GM20431 (cell line): ENCODE results near the gene VSIR.

Experiments used
- in situ Hi-C: fragments of 300-500 bp; cut with MseI, MboI; formaldehyde crosslinking; loops from one replicate; pipeline ENCODE4 v1.15.0; 2020; ENCODE audit warnings: low sequenced_read_pairs; ENCODE audit not compliant: unreplicated experiment

The VSIR gene

DNA sequence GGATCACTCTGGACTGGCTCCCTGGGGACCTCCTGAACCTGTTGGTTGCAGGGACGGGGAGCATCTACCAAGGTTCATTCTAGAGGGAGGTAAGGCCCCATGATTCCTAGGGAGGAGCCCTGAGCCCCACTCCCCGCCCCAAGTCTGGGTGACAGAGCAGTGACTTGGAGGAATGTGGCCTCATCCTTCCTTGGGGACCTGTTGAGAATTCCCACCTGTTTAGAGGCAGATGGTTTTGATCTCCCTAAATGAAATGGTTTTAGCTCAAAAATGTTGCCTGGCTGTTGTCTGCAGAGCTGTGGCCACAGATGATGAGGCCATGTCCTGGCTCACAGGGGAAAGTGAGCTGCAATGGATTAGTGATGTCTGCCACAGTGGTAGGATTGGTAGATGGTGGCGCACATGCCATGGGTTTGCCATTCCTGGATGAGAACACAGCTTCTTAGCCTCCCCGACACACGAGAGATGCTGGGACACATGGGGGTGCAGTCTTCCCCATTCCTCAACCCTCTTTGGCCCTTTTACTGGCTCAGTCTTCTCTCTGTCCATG is 66.0 kb downstream of the VSIR start:
- in situ Hi-C loops = loop anchor here (10.0 to 25.0 kb wide), 2 partner anchors 323 to 395 kb away; partner anchors contain the start of gene SLC29A3

DNA sequence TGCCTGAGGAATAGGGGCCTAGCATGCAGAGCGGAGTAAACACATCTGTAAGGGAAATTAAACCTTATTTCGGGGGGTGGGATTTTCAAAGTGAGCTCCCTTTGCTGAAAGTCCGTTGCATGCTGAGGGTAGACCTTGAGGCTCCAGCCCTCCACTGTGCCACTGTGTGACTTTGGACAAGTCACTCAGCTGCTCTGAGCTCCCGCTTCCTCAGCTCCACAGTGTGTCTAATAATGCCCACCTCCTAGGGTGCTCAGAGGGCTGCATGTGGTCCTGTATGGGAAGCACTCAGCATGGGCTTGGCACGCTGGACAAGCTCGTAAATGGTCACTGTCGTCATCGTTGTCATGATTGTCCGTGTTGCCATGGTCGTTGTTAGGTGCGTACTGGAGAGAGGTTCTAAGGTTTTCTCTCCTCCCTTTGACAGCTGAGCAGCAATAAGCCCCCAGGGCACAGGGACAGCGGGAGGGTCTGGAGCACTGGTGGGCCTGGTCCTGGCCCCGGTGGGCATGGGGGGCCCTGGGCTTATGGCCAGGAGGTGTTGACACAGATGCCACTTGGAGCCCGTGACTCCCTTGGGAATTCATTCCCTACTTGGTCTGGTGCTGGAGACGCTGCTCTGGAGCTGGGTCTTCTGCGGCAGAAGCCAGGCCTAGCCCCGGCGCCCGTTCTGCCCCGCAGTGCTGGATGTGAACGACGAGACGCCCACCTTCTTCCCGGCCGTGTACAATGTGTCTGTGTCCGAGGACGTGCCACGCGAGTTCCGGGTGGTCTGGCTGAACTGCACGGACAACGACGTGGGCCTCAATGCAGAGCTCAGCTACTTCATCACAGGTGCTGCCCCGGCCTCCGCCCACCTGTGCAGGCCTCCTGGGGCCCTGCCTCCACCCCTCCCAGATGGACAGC is 66.9 kb downstream of the VSIR start:
- in situ Hi-C loops = loop anchor here (10.0 to 25.0 kb wide), 2 partner anchors 322 to 394 kb away; partner anchors contain the start of gene SLC29A3

DNA sequence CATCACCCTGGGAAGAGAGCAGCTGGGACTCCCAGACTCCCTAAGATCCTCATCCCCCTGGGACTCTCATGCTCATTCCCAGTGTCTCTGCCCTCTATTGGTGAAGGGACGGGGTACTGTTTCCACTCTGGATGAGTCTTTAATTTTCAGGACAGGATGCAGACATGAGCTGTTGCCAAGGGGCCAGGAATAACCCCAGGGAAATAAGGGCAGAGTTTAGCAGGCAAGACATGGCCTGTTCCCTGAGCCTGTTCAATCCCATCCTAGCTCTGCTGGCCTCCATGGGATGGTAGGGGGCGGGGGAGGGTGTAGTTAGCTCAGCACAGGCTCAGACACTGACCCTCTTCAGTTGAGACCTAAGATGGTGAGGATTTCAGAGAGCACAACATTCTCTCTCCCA is 67.7 kb downstream of the VSIR start:
- in situ Hi-C loops = loop anchor here (10.0 to 25.0 kb wide), 2 partner anchors 321 to 393 kb away; partner anchors contain the start of gene SLC29A3

DNA sequence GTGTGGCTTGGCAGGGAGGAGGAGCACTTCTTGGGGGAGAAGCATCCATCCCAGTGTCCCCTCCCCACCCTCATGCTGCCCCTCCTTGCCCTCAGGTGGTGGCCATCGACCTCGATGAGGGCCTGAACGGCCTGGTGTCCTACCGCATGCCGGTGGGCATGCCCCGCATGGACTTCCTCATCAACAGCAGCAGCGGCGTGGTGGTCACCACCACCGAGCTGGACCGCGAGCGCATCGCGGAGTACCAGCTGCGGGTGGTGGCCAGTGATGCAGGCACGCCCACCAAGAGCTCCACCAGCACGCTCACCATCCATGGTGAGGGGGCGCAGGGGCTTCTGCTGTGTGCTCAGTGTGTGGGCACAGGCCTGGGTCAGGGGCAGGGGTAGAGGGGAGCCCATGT is 68.5 kb downstream of the VSIR start:
- in situ Hi-C loops = loop anchor here (10.0 to 25.0 kb wide), 2 partner anchors 320 to 393 kb away; partner anchors contain the start of gene SLC29A3

DNA sequence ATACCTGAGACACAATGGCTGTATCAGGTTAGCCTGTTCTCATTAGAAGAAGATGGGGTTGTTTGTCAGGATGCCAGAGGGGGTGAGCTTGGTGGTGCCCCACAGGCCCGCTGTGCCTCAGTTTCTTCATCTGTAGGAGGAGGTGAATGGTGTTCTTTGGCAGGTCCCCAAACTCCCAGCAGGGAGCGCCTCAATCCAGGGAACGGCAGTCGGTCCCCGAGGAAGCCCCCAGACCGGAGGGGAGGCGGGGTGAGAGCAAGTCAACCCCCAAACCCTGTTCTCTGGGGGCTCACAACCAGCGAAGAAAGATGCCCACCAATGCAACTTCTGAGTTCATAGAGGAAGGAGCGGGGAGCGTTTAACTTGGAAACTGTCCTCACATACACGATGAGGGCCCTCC is 69.7 kb downstream of the VSIR start:
- in situ Hi-C loops = loop anchor here (10.0 to 25.0 kb wide), 2 partner anchors 319 to 391 kb away; partner anchors contain the start of gene SLC29A3

DNA sequence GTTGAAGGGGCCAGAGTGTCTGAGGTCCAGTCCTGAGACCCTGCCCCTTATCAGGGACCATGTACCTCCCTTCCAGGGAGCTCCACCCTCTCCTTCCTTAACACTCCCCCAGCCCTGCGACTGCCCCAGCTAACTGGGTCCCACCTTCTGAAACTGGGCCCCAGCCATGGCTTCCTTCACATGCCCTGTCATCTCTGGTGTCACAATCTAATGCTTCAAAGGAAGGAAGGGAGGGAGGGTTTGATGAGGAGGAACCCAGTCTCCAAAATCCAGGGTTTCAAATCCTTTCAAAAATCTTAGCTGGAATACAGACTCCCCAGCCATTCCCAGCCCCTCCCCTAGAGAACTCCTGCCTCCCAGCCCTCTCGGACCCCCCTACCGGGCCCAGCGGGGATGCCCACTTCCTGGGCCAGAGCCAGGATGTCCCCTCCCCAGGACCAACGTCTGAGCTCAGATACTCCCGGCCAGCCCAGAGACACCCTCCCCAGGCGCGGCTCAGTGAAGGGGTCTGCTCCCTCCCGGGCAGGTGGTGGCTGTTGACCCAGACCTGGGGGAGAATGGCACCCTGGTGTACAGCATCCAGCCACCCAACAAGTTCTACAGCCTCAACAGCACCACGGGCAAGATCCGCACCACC is 71.7 kb downstream of the VSIR start:
- in situ Hi-C loops = loop anchor here (10.0 to 25.0 kb wide), 2 partner anchors 317 to 389 kb away; partner anchors contain the start of gene SLC29A3

DNA sequence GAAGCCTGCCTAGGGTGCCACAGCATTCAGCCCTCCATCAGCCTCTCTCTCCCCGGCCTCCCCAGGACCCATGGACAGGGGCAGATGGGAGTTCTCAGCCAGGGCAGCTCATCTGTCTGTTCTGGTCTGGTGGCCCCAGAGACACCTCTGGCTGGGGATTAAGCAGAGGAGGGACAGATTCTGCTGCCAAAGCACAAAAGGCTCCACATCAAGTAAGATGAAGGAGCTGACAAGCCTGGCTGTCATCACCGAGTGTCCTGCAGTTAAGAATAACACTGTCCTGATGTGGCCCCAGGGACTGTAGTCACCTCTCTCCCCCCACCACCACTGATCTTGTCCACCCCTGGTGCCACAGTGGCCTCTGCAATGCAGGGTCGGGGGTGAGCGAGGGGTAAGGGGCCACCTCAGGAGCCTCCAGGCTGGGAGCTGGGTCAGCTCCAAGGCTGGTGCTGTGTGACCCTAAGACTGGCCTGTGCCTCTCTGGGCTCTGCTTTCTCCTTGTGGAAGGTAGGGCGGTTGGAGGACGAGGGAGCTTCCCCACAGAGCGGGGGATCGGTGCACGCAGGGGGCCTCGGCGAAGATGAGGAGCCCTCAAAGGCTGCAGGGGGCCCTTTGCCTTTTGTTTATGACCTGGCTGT is 72.5 kb downstream of the VSIR start:
- in situ Hi-C loops = loop anchor here (10.0 to 25.0 kb wide), 2 partner anchors 316 to 389 kb away; partner anchors contain the start of gene SLC29A3

DNA sequence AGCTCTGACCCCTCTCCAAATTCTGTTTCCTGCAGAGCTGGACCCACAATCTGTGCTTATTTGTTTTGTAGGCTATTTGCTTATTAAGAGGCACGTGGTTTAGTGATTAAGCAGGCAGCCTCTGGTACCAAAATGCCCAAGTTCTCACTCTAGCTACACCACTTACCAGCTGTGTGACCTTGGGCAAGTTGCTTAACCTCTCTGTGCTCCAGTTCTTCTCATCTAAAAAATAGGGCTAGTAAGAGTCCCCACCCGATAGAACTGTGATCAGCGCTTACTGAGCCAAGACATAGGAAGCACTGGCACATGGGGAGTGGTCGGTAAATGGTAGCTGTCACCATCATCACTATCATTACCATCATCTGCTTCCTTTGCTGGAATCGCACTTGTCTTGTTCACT is 74.6 kb downstream of the VSIR start:
- in situ Hi-C loops = no loop called here

DNA sequence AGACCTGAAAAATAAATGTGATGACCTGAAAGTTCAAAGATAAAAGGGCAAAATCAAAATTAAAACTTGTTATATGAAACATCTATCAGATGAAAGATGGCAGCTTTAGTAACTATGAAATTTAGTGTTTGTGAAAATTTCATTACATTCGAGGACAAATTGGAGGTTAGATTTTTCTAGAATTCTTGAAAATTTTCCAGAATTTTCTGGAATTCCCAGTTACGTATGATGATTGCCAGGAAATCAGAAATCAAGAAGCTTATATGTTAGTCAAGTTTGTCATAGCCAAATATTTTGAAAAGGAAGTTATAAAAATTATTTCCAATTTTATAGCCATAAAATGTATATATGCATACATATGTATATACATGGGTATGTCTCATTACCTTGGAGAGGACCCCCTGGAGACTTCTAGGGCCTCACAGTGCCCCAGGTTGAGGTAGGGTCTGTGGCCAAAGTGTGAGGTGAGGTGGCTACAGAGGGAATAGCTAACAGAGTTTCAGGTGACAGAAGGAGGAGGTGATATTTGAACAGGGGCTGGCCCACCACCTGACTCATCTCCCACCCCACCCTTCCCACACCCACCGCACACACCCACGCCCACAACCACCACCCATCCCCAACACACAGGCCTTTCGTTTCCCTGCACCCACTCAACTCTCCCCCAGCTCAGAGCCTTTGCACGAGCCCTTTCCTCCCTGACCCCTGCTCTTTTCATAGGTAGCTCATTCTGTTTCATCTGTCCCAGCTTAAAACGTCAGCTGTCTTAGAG is 75.2 kb downstream of the VSIR start:
- in situ Hi-C loops = no loop called here
